ENCODE results near the gene DMAC2. TPM values are rescaled to one million over a fixed set of nuclear protein-coding genes. Genes with fewer than 3 reads are reported as not detected.
"Not testable (repeated sequence)": the region's sequence is repeated elsewhere in the genome, so short reads cannot be mapped to it uniquely, and the experiment has no call there.

Gene DMAC2
- total RNA-seq, 1 donor from 2014 or later: 60.3 TPM

DNA sequence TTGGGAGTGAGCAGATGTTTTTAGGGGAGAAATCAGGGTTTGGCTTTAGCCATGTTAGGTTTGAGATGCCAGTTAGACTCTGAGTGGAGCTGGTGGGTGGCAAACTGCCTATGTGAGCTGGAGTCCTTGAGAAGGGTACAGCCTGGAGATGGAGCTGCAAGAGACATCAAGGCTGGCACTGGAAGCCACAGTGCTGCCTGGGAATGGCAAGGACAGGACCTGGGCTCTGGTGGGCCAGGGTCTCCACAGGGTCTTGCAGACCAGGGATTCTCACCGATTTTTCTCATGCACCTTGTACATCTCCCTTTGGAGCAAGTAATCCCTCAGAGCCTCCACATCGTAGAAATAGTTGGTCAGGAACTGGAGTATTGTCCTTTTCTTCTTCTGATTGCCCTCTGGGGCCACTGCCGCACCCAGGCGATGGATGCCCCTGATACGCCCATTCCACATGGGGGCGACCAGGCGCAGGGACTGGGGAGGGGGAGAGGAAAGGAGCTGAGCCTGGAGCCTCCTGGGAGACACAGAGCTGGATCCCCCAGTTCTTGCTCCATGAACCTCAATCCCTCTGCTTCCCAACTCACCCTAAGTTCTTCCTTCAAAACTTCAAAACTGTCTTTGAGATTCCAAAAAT is 1.7 kb downstream of the DMAC2 start:
- no peak for DNase-seq (ENCODE audit: low read depth)
- Histone ChIP-seq H3K4me2 (ENCODE audit: low read length) (peak overlapping the region; percentile 89), H3K4me3 (ENCODE audit: insufficient read depth, low read depth, low read length) (no peak overlapping the region), H2AFZ (ENCODE audit: low read depth, low read length) (no peak overlapping the region), H3K4me1 (ENCODE audit: insufficient read depth, low read length) (peaks cover 5% of the 10 kb centered on the region), H3K27me3 (ENCODE audit: insufficient read depth, low read length) (no peaks in the 10 kb centered on the region), H3K27ac (ENCODE audit: low read depth, low read length) (no peak overlapping the region), H3K36me3 (ENCODE audit: insufficient read depth, low read length) (no peaks in the 10 kb centered on the region), H3K9ac (ENCODE audit: low read length) (no peak overlapping the region), H4K20me1 (ENCODE audit: insufficient read depth, low read length) (no peaks in the 10 kb centered on the region), H3K9me3 (ENCODE audit: insufficient read depth, low read depth, low read length) (no peaks in the 10 kb centered on the region), H3K79me2 (ENCODE audit: insufficient read depth, low read length) (peaks cover 15% of the 10 kb centered on the region)
- no peak overlapping the region for H3K4me3 Mint-ChIP-seq (ENCODE audit: unreplicated experiment)
- H3K9me3 Mint-ChIP-seq (ENCODE audit: unreplicated experiment): no peaks in the 10 kb centered on the region
- TF ChIP-seq CTCF (IDR thresholded peaks at IDR 0.05; ENCODE audit: insufficient read depth, low read depth, low read length) (no peak), EZH2 (IDR thresholded peaks at IDR 0.05; ENCODE audit: insufficient read depth, low read length) (no peak)
- no peaks in the 10 kb centered on the region for H3K27me3 Mint-ChIP-seq (ENCODE audit: low read depth, unreplicated experiment)
- peaks cover 2% of the 10 kb centered on the region for H3K36me3 Mint-ChIP-seq (ENCODE audit: low read depth, unreplicated experiment)
- no peak for FAIRE-seq
- H3K4me1 Mint-ChIP-seq (ENCODE audit: low read depth, unreplicated experiment): peaks cover 1% of the 10 kb centered on the region
- no peak overlapping the region for H3K27ac Mint-ChIP-seq (ENCODE audit: unreplicated experiment)

- Mint-ChIP-seq H3K4me3 (ENCODE audit: unreplicated experiment) (no peak overlapping the region), H3K4me1 (ENCODE audit: low read depth, unreplicated experiment) (peaks cover 3% of the 10 kb centered on the region), H3K9me3 (ENCODE audit: unreplicated experiment) (no peaks in the 10 kb centered on the region), H3K27ac (ENCODE audit: unreplicated experiment) (no peak overlapping the region), H3K27me3 (ENCODE audit: low read depth, unreplicated experiment) (no peaks in the 10 kb centered on the region), H3K36me3 (ENCODE audit: low read depth, unreplicated experiment) (peaks cover 5% of the 10 kb centered on the region)
- H3K4me2 ChIP-seq (ENCODE audit: low read length): no peak overlapping the region
- no peaks in the 10 kb centered on the region for H3K9me3 ChIP-seq (ENCODE audit: insufficient read depth, low read depth, low read length)
- H3K27me3 ChIP-seq (ENCODE audit: insufficient read depth, low read length): no peaks in the 10 kb centered on the region
- peaks cover 3% of the 10 kb centered on the region for H4K20me1 ChIP-seq (ENCODE audit: insufficient read depth, low read length)
- no peak overlapping the region for H3K4me3 ChIP-seq (ENCODE audit: insufficient read depth, low read depth, low read length)
- peaks cover 5% of the 10 kb centered on the region for H3K4me1 ChIP-seq (ENCODE audit: insufficient read depth, low read length)
- H3K27ac ChIP-seq (ENCODE audit: low read depth, low read length): no peak overlapping the region
- DNase-seq (ENCODE audit: low read depth) (no peak), FAIRE-seq (no peak)
- H3K9ac ChIP-seq (ENCODE audit: low read length): no peak overlapping the region
- no peak overlapping the region for H2AFZ ChIP-seq (ENCODE audit: low read depth, low read length)
- no peak for TF ChIP-seq EZH2 (IDR thresholded peaks at IDR 0.05; ENCODE audit: insufficient read depth, low read length)
- no peak for TF ChIP-seq CTCF (IDR thresholded peaks at IDR 0.05; ENCODE audit: insufficient read depth, low read depth, low read length)
- H3K79me2 ChIP-seq (ENCODE audit: insufficient read depth, low read length): peaks cover 15% of the 10 kb centered on the region
- peaks cover 7% of the 10 kb centered on the region for H3K36me3 ChIP-seq (ENCODE audit: insufficient read depth, low read length)
Observed at GRCh38 chr19:41436674-41436951, 3.1 kb downstream of the DMAC2 start.

DNA sequence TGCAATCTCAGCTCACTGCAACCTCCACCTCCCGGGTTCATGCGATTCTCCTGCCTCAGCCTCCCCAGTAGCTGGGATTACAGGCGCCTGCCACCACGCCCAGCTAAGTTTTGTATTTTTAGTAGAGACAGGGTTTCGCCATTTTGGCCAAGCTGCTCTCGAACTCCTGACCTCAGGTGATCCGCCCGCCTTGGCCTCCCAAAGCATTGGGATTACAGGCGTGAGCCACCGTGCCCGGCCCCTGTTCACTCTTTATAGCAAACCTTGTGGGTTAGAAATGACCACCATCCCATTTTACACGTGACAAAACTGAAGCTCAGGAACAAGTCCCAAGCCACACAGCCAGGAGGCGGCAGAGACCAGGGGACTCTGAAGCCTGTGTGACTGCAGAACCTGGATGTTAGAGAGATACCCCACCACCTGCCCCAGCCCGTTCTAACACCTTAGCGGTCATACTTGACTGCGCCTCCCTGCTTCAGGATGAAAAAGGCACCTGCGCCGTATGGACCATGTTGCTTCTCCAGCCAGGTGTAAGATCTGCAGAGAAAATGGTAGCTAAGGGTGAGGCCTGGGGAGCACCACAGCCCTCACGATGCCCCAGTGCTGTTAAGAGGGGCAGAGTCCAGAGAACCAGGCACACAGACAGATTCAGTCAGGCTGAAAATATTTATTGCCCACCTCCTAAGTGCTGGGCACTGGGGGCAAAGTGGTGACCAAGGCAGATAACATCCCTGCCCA is 3.6 kb downstream of the DMAC2 start:
- TF ChIP-seq CTCF (IDR thresholded peaks at IDR 0.05; ENCODE audit: insufficient read depth, low read depth, low read length) (no peak), EZH2 (IDR thresholded peaks at IDR 0.05; ENCODE audit: insufficient read depth, low read length) (no peak)
- Histone ChIP-seq H3K79me2 (ENCODE audit: insufficient read depth, low read length) (peaks cover 15% of the 10 kb centered on the region), H3K4me2 (ENCODE audit: low read length) (no peak overlapping the region), H3K9me3 (ENCODE audit: insufficient read depth, low read depth, low read length) (no peaks in the 10 kb centered on the region), H3K4me1 (ENCODE audit: insufficient read depth, low read length) (peaks cover 5% of the 10 kb centered on the region), H2AFZ (ENCODE audit: low read depth, low read length) (no peak overlapping the region), H3K9ac (ENCODE audit: low read length) (no peak overlapping the region), H4K20me1 (ENCODE audit: insufficient read depth, low read length) (peaks cover 3% of the 10 kb centered on the region), H3K27me3 (ENCODE audit: insufficient read depth, low read length) (no peaks in the 10 kb centered on the region), H3K27ac (ENCODE audit: low read depth, low read length) (no peak overlapping the region), H3K4me3 (ENCODE audit: insufficient read depth, low read depth, low read length) (no peak overlapping the region), H3K36me3 (ENCODE audit: insufficient read depth, low read length) (peaks cover 7% of the 10 kb centered on the region)
- Mint-ChIP-seq H3K4me3 (ENCODE audit: unreplicated experiment) (no peak overlapping the region), H3K27me3 (ENCODE audit: low read depth, unreplicated experiment) (no peaks in the 10 kb centered on the region), H3K27ac (ENCODE audit: unreplicated experiment) (no peak overlapping the region), H3K36me3 (ENCODE audit: low read depth, unreplicated experiment) (peaks cover 7% of the 10 kb centered on the region), H3K4me1 (ENCODE audit: low read depth, unreplicated experiment) (peaks cover 3% of the 10 kb centered on the region), H3K9me3 (ENCODE audit: unreplicated experiment) (no peaks in the 10 kb centered on the region)
- FAIRE-seq: no peak
- DNase-seq (ENCODE audit: low read depth): no peak

- H3K4me3 Mint-ChIP-seq (ENCODE audit: unreplicated experiment); FAIRE-seq; H3K4me1 ChIP-seq (ENCODE audit: insufficient read depth, low read length); H3K36me3 Mint-ChIP-seq (ENCODE audit: low read depth, unreplicated experiment); H4K20me1 ChIP-seq (ENCODE audit: insufficient read depth, low read length); H3K9me3 Mint-ChIP-seq (ENCODE audit: unreplicated experiment); H3K36me3 ChIP-seq (ENCODE audit: insufficient read depth, low read length); H3K27me3 ChIP-seq (ENCODE audit: insufficient read depth, low read length); H3K9ac ChIP-seq (ENCODE audit: low read length); H3K27ac Mint-ChIP-seq (ENCODE audit: unreplicated experiment); DNase-seq (ENCODE audit: low read depth); H3K4me3 ChIP-seq (ENCODE audit: insufficient read depth, low read depth, low read length); H3K4me1 Mint-ChIP-seq (ENCODE audit: low read depth, unreplicated experiment); H3K27me3 Mint-ChIP-seq (ENCODE audit: low read depth, unreplicated experiment); H2AFZ ChIP-seq (ENCODE audit: low read depth, low read length); H3K27ac ChIP-seq (ENCODE audit: low read depth, low read length); H3K4me2 ChIP-seq (ENCODE audit: low read length); H3K9me3 ChIP-seq (ENCODE audit: insufficient read depth, low read depth, low read length): not testable (repeated sequence)
- peaks cover 15% of the 10 kb centered on the region for H3K79me2 ChIP-seq (ENCODE audit: insufficient read depth, low read length)
Observed at GRCh38 chr19:41435376-41435775, 4.3 kb downstream of the DMAC2 start.
